Muscle layer of duodenum (tissue), 2 donors: ENCODE measurements around the gene CFAP221.

ENCODE experiments used
- H3K27ac ChIP-seq: one replicate; pipeline ENCODE4 v1.7.0; 2013; ENCODE audit warnings: mild to moderate bottlenecking, low read length
- H3K27me3 ChIP-seq: one replicate; pipeline ENCODE4 v1.7.0; 2013; ENCODE audit warnings: low read depth, mild to moderate bottlenecking, control low read depth, low read length
- H3K36me3 ChIP-seq, 2 donors: one replicate each; pipeline ENCODE4 v1.7.0; 2013; ENCODE audit warnings: low read length in 2 of 2, control low read depth in 1 of 2, mild to moderate bottlenecking in 1 of 2; ENCODE audit not compliant: insufficient read depth in 2 of 2, control insufficient read depth in 1 of 2
- H3K4me1 ChIP-seq, 2 donors: one replicate each; pipeline ENCODE4 v1.7.0; 2013; ENCODE audit warnings: low read length in 2 of 2, mild to moderate bottlenecking in 2 of 2, control low read depth in 1 of 2, moderate library complexity in 1 of 2; ENCODE audit not compliant: insufficient read depth in 2 of 2, control insufficient read depth in 1 of 2
- H3K4me3 ChIP-seq, 2 donors: one replicate each; pipeline ENCODE4 v1.7.0; 2013; ENCODE audit warnings: low read length in 2 of 2, low read depth in 1 of 2, mild to moderate bottlenecking in 1 of 2
- H3K9me3 ChIP-seq, 2 donors: one replicate each; pipeline ENCODE4 v1.7.0; 2013; ENCODE audit warnings: low read length in 2 of 2, control low read depth in 1 of 2, mild to moderate bottlenecking in 1 of 2; ENCODE audit not compliant: control insufficient read depth in 1 of 2
- donor health status: healthy.

The CFAP221 gene

GRCh38 chr2:119683074-119683712, 138.9 kb downstream of the CFAP221 start:
- Histone ChIP-seq H3K9me3 (no peaks in the 10 kb centered on the region), H3K4me3 (no peak overlapping the region), H3K36me3 (peaks cover 0 to 31% of the 10 kb centered on the region in 2 donors), H3K27ac (no peak overlapping the region), H3K4me1 (peaks cover 0 to 9% of the 10 kb centered on the region in 2 donors), H3K27me3 (no peaks in the 10 kb centered on the region)

DNA sequence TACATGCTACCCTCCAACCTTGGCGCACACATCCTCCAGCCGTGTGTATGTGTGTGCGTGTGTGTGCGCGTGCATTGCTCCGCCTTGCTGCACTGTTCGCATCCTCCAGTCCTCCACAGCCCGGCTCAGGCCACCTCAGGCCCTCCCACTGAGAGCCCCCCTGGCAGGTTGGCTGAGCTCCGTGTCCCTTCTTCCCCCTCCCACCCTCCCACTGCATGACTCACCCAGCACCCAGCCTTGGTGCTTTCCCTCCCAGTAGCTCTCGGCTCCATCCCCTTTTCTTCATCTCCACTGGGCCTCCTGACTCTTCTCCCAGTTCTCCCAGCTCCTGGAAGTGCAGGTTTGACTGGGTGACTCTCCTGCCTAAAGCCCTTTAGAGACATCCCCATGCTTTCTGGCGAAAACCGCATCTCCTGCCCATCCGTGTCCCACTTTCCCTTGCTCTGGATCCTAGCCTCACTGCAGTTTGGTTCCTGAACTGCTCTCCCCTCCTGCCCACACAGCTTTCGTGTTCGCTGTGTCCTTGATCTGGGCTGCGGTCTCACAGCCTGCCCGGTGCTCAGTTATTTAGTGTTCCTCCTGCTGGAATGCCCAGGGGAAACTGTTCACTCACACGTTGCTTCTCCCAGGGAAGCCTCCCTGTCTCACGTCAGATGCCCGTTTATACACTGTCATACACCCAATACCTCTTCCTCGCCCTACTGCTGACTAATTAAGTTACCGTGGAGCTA, 139.6 kb downstream of the CFAP221 start:
- Histone ChIP-seq H3K4me1 (peaks cover 0 to 9% of the 10 kb centered on the region in 2 donors), H3K27ac (no peak overlapping the region), H3K4me3 (no peak overlapping the region), H3K27me3 (no peaks in the 10 kb centered on the region), H3K36me3 (peaks cover 6 to 37% of the 10 kb centered on the region in 2 donors), H3K9me3 (no peaks in the 10 kb centered on the region)

GRCh38 chr2:119684518-119684917, 140.3 kb downstream of the CFAP221 start:
- Histone ChIP-seq H3K27me3 (no peaks in the 10 kb centered on the region), H3K4me1 (peaks cover 0 to 7% of the 10 kb centered on the region in 2 donors), H3K9me3 (no peaks in the 10 kb centered on the region), H3K4me3 (no peak overlapping the region), H3K27ac (no peak overlapping the region), H3K36me3 (peaks cover 12 to 44% of the 10 kb centered on the region in 2 donors)

GRCh38 chr2:119688616-119689015, 144.4 kb downstream of the CFAP221 start:
- Histone ChIP-seq H3K27ac (no peak overlapping the region), H3K9me3 (no peaks in the 10 kb centered on the region), H3K4me3 (no peak overlapping the region), H3K4me1 (no peaks in the 10 kb centered on the region), H3K27me3 (no peaks in the 10 kb centered on the region), H3K36me3 (peaks cover 12 to 28% of the 10 kb centered on the region in 2 donors)

DNA sequence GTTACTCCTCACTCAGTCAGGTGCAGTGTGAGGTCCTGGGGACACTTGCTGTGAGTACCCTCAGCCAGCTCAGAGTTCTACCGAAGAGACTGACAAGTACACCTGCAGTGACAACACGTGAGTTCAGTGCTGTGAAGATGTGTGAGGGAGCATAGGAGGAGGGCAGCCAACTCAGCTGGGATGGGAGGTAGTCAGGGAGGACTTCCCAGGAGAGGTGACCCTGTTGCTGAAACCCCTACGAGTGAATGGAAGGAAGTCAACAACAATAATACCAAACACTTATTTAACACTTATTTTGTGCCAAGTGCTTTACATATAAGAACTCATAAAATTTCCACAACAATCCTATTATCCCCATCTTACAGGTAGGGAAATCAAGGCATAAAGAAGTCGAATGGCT, 145.0 kb downstream of the CFAP221 start:
- peaks cover 12 to 28% of the 10 kb centered on the region in 2 donors for H3K36me3 ChIP-seq
- H3K4me1 ChIP-seq = no peaks in the 10 kb centered on the region
- no peak overlapping the region for H3K27ac ChIP-seq
- H3K9me3 ChIP-seq = no peaks in the 10 kb centered on the region
- no peak overlapping the region for H3K4me3 ChIP-seq
- no peaks in the 10 kb centered on the region for H3K27me3 ChIP-seq

GRCh38 chr2:119691189-119691588, 146.9 kb downstream of the CFAP221 start:
- no peaks in the 10 kb centered on the region for H3K9me3 ChIP-seq
- no peak overlapping the region for H3K4me3 ChIP-seq
- no peak overlapping the region for H3K27ac ChIP-seq
- H3K36me3 ChIP-seq = peaks cover 12 to 28% of the 10 kb centered on the region in 2 donors
- H3K27me3 ChIP-seq = no peaks in the 10 kb centered on the region
- peaks cover 0 to 7% of the 10 kb centered on the region in 2 donors for H3K4me1 ChIP-seq

GRCh38 chr2:119691651-119692245, 147.5 kb downstream of the CFAP221 start:
- Histone ChIP-seq H3K4me1 (peaks cover 0 to 7% of the 10 kb centered on the region in 2 donors), H3K9me3 (no peaks in the 10 kb centered on the region), H3K27ac (no peak overlapping the region), H3K27me3 (no peaks in the 10 kb centered on the region), H3K4me3 (no peak overlapping the region), H3K36me3 (peaks cover 12 to 24% of the 10 kb centered on the region in 2 donors)

- no peak overlapping the region for H3K27ac ChIP-seq
- H3K4me3 ChIP-seq = no peak overlapping the region
Observed at GRCh38 chr2:119692310-119692709, 148.1 kb downstream of the CFAP221 start.

GRCh38 chr2:119692954-119693353, 148.7 kb downstream of the CFAP221 start:
- H3K27ac ChIP-seq = no peak overlapping the region
- peaks cover 12 to 14% of the 10 kb centered on the region in 2 donors for H3K36me3 ChIP-seq
- H3K4me3 ChIP-seq = no peak overlapping the region
- H3K9me3 ChIP-seq = no peaks in the 10 kb centered on the region
- no peaks in the 10 kb centered on the region for H3K27me3 ChIP-seq
- H3K4me1 ChIP-seq = peaks cover 2 to 7% of the 10 kb centered on the region in 2 donors

More at GRCh38 chr2:119692310-119692709, 148.1 kb downstream of the CFAP221 start:
- no peaks in the 10 kb centered on the region for H3K9me3 ChIP-seq
- peaks cover 0 to 7% of the 10 kb centered on the region in 2 donors for H3K4me1 ChIP-seq
- H3K36me3 ChIP-seq = peaks cover 12 to 18% of the 10 kb centered on the region in 2 donors
- no peaks in the 10 kb centered on the region for H3K27me3 ChIP-seq

- no peak overlapping the region for H3K4me3 ChIP-seq
- H3K36me3 ChIP-seq = peaks cover 9 to 10% of the 10 kb centered on the region in 2 donors
- no peak overlapping the region for H3K27ac ChIP-seq
- H3K27me3 ChIP-seq = no peaks in the 10 kb centered on the region
- H3K9me3 ChIP-seq = no peaks in the 10 kb centered on the region
- H3K4me1 ChIP-seq = peaks cover 5 to 7% of the 10 kb centered on the region in 2 donors
Observed at GRCh38 chr2:119693567-119693966, 149.3 kb downstream of the CFAP221 start.

- Histone ChIP-seq H3K36me3 (peaks cover 5 to 6% of the 10 kb centered on the region in 2 donors), H3K27ac (no peak overlapping the region), H3K27me3 (no peaks in the 10 kb centered on the region), H3K4me3 (no peak overlapping the region), H3K9me3 (no peaks in the 10 kb centered on the region), H3K4me1 (peaks cover 5 to 7% of the 10 kb centered on the region in 2 donors)
Observed at GRCh38 chr2:119693967-119694366, 149.7 kb downstream of the CFAP221 start.
